Keratinocyte (primary cell): ENCODE results near the gene CD4.

ENCODE experiments used
- CTCF ChIP-seq, 3 experiments: IDR thresholded peaks in 1 of 3; conservative IDR thresholded peaks in 1 of 3; optimal IDR thresholded peaks in 1 of 3; 2 replicates in 2 of 3; 3 replicates in 1 of 3; pipeline versions ENCODE3 to v1.5.1; 2011; ENCODE audit warnings: low read length in 3 of 3, mild to moderate bottlenecking in 3 of 3, moderate library complexity in 2 of 3, control low read depth in 1 of 3, inconsistent platforms in 1 of 3; ENCODE audit not compliant: insufficient read depth in 2 of 3; ENCODE audit errors: extremely low read depth in 1 of 3
- EZH2 ChIP-seq: IDR thresholded peaks from one replicate; pipeline ENCODE4 v1.6.1; 2012; ENCODE audit warnings: inconsistent platforms, mild to moderate bottlenecking, low read length, moderate library complexity

- TF ChIP-seq CTCF (optimal IDR thresholded peaks at IDR 0.05 in 1 of 3, IDR thresholded peaks at IDR 0.05 in 1 of 3, conservative IDR thresholded peaks at IDR 0.05 in 1 of 3; ENCODE audit: extremely low read depth in 1 of 3, insufficient read depth in 2 of 3, low read length in 3 of 3) (peak in 1 of 3 experiments; percentile 10), EZH2 (no peak)
Observed at GRCh38 chr12:6745741-6746525, 43.4 kb upstream of the CD4 start.
